ENCODE data around the gene STXBP3. TPM values are rescaled to one million over a fixed set of nuclear protein-coding genes. Genes with fewer than 3 reads are reported as not detected.

Gene STXBP3
- total RNA-seq, 4 donors from 2014 or later = 51.0 to 75.8 (median 68.9) TPM

- H3K4me1 ChIP-seq = peaks cover 0 to 27% (median 9%) of the 10 kb centered on the region in 4 donors
- TF ChIP-seq POLR2A (IDR thresholded peaks at IDR 0.05) (no peak), CTCF (IDR thresholded peaks at IDR 0.05) (no peak), EP300 (IDR thresholded peaks at IDR 0.05) (no peak)
- WGBS, 2 donors = 50 to 59% methylated on average over 5 of the region's 5 CpGs
These were observed 73.4 kb downstream of the STXBP3 start for GRCh38 chr1:108819878-108820277.

DNA sequence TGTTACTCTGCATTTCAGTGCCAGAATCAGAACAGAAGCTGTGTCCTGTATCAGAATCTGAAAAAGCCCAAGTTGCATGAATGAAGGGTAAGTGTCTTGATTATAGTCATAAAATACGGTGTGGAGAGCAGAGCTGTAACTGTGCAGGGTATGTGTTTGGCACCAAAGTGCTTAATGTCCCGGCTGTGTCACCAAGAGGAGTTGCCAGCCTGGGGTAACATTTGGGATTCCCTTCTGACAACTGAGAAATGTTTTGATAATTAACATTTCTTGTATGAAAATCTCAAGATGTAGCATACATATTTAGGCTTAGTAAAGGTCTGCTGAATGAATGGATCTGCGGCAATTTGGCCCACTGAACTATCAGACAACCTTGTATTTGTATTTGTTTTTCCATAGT is 77.2 kb downstream of the STXBP3 start:
- Histone ChIP-seq H3K4me3 (no peak overlapping the region), H3K27me3 (no peaks in the 10 kb centered on the region), H3K9me3 (no peaks in the 10 kb centered on the region), H3K4me1 (peaks cover 0 to 5% (median 0%) of the 10 kb centered on the region in 4 donors), H3K36me3 (no peaks in the 10 kb centered on the region), H3K27ac (no peak overlapping the region)
- no peak for TF ChIP-seq EP300 (IDR thresholded peaks at IDR 0.05)
- TF ChIP-seq POLR2A (IDR thresholded peaks at IDR 0.05) = no peak
- TF ChIP-seq CTCF (IDR thresholded peaks at IDR 0.05) = no peak
- 60 to 86% methylated on average over 3 of the region's 3 CpGs for WGBS, 2 donors
- DNase-seq (ENCODE audit: low spot score in 2 of 2) = no peak

More at GRCh38 chr1:108819878-108820277, 73.4 kb downstream of the STXBP3 start:
- Histone ChIP-seq H3K9me3 (no peaks in the 10 kb centered on the region), H3K27ac (peak overlapping the region in 1 of 4 donors; percentile 60), H3K27me3 (no peaks in the 10 kb centered on the region), H3K36me3 (no peaks in the 10 kb centered on the region), H3K4me3 (no peak overlapping the region)
- peak in 1 of 2 donors; percentile 51 for DNase-seq (ENCODE audit: low spot score in 2 of 2)

- TF ChIP-seq EP300 (IDR thresholded peaks at IDR 0.05) (no peak), CTCF (IDR thresholded peaks at IDR 0.05) (no peak), POLR2A (IDR thresholded peaks at IDR 0.05) (no peak)
- no peak overlapping the region for H3K27ac ChIP-seq
- peaks cover 0 to 8% (median 2%) of the 10 kb centered on the region in 4 donors for H3K4me1 ChIP-seq
- no peaks in the 10 kb centered on the region for H3K9me3 ChIP-seq
- WGBS, 2 donors = 91 to 100% methylated on average over 3 of the region's 3 CpGs
- no peak for DNase-seq (ENCODE audit: low spot score in 2 of 2)
- no peaks in the 10 kb centered on the region for H3K27me3 ChIP-seq
- no peak overlapping the region for H3K4me3 ChIP-seq
- H3K36me3 ChIP-seq = no peaks in the 10 kb centered on the region
These were observed 77.6 kb downstream of the STXBP3 start for GRCh38 chr1:108824051-108824450.

DNA sequence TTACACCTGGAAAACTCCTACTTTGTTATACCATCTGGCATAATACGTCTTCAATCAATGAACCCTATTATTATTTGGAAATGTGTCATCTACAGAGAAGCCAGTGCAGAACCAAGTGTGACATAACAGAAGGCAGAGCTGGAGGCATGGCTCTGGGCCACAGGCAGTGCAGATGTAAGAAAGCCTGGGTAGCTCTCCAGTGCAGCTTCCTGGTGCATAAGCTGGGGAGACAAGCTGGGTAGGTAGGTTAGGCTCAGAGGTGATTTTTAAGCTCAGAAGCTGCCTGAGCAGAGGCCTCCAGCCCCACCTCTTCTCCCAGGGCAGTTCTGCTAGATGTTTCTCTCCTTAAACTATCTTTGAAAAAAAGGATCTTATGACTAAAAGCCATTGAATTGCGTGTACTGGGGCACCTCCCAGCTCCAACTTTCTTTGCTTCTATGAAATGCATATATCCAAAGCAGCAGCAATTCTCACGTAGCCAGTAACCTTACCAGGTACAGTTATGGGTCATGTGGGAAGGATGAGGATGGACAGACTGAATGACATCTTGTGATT is 79.7 kb downstream of the STXBP3 start:
- Histone ChIP-seq H3K27me3 (no peaks in the 10 kb centered on the region), H3K27ac (no peak overlapping the region), H3K4me3 (no peak overlapping the region), H3K9me3 (no peaks in the 10 kb centered on the region), H3K36me3 (no peaks in the 10 kb centered on the region), H3K4me1 (peaks cover 0 to 28% (median 15%) of the 10 kb centered on the region in 4 donors)
- DNase-seq (ENCODE audit: low spot score in 2 of 2) = no peak
- 85 to 86% methylated on average over 3 of the region's 3 CpGs for WGBS, 2 donors
- TF ChIP-seq CTCF (IDR thresholded peaks at IDR 0.05) (no peak), POLR2A (IDR thresholded peaks at IDR 0.05) (no peak)

DNA sequence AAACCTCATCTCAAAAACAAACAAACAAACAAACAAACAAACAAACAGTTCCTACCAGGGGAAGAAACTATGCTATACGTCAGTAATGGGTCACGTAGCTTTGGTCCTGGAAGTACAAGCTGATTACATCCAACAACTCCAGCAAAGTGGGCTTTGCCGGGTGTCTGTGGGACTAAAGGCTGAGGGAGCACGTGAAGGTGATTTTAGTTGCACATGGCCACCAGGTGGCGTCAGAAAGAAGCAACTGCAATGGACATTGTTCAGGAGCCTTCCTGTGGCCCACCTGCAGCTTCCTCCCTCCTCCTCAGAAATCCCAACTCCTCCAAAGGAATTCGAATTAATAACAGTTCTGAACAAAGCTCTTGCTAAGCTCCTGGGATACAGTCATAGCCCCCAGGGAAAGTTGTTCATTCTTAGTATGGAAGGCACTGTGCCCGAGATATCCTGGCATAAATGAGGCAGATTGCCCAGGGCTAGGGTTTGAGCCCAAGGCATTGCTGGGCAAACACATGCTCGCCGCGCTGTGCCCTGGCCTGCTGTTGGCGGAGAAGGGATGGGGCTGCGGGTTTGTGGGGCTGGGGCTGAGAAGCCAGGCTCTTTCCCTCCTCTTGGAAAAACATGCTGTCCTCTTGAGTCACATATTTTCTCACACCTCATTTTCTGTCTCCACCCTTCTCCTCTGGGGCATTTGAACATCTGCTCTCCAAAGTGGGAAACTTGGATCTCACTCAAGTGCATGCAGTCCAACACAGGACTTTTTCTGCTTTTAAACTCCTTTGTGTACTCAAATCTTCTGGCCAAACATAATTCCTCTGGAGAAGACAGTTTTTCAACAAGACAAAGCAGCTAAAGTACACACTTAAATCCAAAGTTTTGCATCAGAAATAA is 81.8 kb downstream of the STXBP3 start:
- Histone ChIP-seq H3K27ac (peak overlapping the region; percentile 45 to 79 (median 66)), H3K9me3 (no peaks in the 10 kb centered on the region), H3K4me3 (no peak overlapping the region), H3K4me1 (peaks cover 0 to 36% (median 16%) of the 10 kb centered on the region in 4 donors), H3K27me3 (no peaks in the 10 kb centered on the region), H3K36me3 (no peaks in the 10 kb centered on the region)
- DNase-seq (ENCODE audit: low spot score in 2 of 2) = peak; percentile 76 to 87
- 19 to 27% methylated on average over 11 to 12 of the region's 12 CpGs for WGBS, 2 donors
- TF ChIP-seq CTCF (IDR thresholded peaks at IDR 0.05) = peak; percentile 59 to 92 (median 76)
- TF ChIP-seq EP300 (IDR thresholded peaks at IDR 0.05) = peak; percentile 18 to 87
- no peak for TF ChIP-seq POLR2A (IDR thresholded peaks at IDR 0.05)

All from tibial nerve (tissue), 4 donors.